GM18511 (cell line): ENCODE measurements around the gene ELK3.
"Not testable (repeated sequence)": the region's sequence is repeated elsewhere in the genome, so short reads cannot be mapped to it uniquely, and the experiment has no call there.

ENCODE experiments used
- ATAC-seq: cut with Tn5 transposase; IDR thresholded peaks from one replicate; pipeline ENCODE4 v1.9.1; 2021; ENCODE audit warnings: mild to moderate bottlenecking, moderate library complexity; ENCODE audit not compliant: unreplicated experiment

Gene ELK3

GRCh38 chr12:96300064-96300463 lies 105.9 kb downstream of the ELK3 start:
- no peak for ATAC-seq

DNA sequence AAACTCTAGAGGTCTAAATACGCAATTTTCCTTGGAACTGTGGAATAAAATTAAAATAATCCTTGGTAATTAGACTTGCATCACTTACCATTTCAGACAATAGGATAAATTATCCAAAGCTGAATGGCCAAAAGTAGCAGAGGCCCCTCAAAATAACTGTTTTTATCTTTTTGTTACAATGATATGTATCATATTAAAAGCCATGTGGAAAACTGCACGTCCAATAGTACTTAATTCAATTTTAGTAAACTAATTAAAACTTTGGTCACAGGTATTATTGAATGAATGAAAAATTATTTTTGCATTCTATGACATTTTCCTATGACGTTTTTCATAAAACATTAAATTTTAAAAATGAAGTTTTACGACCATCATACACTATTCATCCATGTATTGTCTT lies 107.6 kb downstream of the ELK3 start:
- no peak for ATAC-seq

DNA sequence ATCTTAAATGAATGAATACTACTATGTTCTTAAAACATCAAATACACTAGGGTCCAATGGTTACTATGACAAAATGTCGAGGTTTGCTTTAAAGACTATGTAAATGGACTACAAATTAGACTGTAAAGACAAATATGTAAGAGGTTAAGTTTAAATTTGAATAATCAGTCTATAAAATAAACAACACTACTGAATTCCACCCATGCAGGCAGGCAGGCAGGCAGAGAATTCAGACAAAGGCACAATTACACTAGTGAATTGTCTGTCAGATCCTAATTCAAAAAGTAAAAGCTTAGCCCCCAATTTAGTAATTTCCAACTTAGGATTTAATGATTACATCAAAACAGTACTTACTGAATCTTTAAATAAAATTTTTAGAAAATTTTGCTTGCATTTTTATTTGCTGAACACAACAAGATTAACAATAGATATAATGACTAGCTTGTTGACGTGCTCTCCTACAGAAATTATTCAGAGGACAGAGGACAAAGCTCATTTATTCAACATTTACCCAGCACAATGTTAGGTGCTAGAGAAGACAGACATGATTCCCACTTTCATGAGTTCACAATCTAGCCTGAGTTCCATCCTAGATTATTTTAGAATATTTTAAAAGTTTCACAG lies 108.6 kb downstream of the ELK3 start:
- no peak for ATAC-seq

- no peak for ATAC-seq
Observed at GRCh38 chr12:96303653-96304052, 109.5 kb downstream of the ELK3 start.

DNA sequence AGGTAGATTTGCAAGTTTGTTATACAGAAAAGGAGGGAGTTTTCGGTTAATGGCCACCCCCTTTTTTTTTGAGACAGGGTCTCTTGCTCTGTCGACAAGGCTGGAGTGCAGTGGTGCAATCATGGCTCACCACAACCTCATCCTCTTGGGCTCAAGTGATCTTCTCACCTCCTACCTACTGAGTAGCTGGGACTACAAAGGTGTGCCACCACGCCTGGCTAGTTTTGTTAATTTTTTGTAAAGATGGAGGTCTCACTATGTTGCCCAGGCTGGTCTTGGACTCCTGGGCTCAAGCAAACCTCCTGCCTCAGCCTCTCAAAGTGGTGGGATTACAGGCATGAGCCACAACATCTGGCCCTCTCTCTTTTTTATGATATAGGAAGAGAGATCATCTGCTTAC lies 111.5 kb downstream of the ELK3 start:
- no peak for ATAC-seq

- ATAC-seq, result no peak
Observed at GRCh38 chr12:96308881-96309280, 114.7 kb downstream of the ELK3 start.

- ATAC-seq, result no peak
Observed at GRCh38 chr12:96310067-96310466, 115.9 kb downstream of the ELK3 start.

DNA sequence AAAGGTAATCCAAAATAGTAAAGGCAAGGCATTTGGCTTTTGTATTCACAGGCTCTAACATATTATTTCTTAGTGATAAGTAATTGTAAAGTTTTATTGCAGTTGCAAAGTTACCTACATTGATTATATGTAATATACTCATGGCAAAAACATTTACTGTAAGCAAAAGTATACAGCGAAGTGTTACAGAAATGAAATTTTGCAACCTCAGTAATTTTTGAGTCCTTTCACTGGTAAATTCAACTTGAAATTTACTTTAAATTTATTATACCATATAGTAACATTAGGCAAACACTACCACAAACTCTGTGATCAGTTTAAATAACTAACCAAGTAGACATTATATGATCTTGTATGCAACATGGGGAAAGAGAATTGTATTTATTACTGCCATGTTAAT lies 117.0 kb downstream of the ELK3 start:
- no peak for ATAC-seq

GRCh38 chr12:96313606-96314005 lies 119.4 kb downstream of the ELK3 start:
- ATAC-seq, result no peak

DNA sequence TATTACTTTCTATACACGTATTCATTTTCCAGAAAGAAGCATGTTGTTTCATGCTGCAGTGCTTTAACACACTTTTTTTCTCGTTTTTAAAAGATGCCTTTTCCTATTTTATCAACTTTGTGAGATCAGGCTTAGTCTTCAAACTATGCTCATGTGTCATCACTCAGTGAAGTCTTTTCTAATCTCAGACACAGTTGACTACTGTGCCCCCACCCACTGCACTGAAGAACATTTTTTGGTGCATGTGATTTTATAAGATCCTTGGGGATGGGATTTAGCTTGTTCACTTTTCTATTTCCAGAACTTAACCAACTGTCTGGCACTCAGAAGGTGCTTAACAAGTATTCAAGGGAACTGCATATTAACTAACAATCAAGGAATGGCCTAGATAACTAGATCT lies 120.5 kb downstream of the ELK3 start:
- ATAC-seq, result no peak

- ATAC-seq, result not testable (repeated sequence)
Observed at GRCh38 chr12:96315741-96316481, 121.7 kb downstream of the ELK3 start.

DNA sequence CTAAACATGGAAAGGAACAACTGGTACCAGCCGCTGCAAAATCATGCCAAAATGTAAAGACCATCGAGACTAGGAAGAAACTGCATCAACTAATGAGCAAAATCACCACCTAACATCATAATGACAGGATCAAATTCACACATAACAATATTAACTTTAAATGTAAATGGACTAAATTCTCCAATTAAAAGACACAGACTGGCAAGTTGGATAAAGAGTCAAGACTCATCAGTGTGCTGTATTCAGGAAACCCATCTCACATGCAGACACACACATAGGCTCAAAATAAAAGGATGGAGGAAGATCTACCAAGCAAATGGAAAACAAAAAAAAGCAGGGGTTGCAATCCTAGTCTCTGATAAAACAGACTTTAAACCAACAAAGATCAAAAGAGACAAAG lies 123.6 kb downstream of the ELK3 start:
- ATAC-seq, result not testable (repeated sequence)
